ENCODE results near the gene ARID3A. TPM values are rescaled to one million over a fixed set of nuclear protein-coding genes. Genes with fewer than 3 reads are reported as not detected.
A peak's percentile ranks its signal among the peaks of the same experiment; 100 is the strongest.

ARID3A gene
- total and polyA plus RNA-seq, 2 of the 13 experiments (the other 11 are each of a cell fraction or from before 2014, with no cell fraction given): 71.3 to 77.9 TPM

DNA sequence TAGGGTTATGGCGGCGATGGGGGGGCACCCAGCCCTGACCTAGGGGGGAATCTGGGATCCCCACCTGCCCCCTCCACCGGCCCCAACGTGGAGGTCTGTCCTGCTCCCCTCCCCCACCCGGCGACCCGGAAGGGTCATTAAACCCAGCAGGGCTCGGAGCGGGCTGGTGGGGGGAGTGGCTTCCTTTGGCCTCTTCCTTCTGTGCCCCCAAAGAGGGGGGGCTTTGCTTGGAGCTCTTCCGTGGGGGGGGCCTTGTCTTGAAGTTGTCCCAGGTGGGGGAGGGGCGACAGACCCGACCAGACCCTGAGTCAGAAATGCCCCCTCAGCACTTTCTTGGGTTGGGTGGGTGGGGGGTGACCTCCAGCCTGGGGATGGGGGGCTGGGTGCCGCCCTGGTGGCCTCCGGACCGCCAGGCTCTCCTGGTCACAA, 1.5 kb downstream of the ARID3A start (continued):
- TF ChIP-seq, protein P1, sequence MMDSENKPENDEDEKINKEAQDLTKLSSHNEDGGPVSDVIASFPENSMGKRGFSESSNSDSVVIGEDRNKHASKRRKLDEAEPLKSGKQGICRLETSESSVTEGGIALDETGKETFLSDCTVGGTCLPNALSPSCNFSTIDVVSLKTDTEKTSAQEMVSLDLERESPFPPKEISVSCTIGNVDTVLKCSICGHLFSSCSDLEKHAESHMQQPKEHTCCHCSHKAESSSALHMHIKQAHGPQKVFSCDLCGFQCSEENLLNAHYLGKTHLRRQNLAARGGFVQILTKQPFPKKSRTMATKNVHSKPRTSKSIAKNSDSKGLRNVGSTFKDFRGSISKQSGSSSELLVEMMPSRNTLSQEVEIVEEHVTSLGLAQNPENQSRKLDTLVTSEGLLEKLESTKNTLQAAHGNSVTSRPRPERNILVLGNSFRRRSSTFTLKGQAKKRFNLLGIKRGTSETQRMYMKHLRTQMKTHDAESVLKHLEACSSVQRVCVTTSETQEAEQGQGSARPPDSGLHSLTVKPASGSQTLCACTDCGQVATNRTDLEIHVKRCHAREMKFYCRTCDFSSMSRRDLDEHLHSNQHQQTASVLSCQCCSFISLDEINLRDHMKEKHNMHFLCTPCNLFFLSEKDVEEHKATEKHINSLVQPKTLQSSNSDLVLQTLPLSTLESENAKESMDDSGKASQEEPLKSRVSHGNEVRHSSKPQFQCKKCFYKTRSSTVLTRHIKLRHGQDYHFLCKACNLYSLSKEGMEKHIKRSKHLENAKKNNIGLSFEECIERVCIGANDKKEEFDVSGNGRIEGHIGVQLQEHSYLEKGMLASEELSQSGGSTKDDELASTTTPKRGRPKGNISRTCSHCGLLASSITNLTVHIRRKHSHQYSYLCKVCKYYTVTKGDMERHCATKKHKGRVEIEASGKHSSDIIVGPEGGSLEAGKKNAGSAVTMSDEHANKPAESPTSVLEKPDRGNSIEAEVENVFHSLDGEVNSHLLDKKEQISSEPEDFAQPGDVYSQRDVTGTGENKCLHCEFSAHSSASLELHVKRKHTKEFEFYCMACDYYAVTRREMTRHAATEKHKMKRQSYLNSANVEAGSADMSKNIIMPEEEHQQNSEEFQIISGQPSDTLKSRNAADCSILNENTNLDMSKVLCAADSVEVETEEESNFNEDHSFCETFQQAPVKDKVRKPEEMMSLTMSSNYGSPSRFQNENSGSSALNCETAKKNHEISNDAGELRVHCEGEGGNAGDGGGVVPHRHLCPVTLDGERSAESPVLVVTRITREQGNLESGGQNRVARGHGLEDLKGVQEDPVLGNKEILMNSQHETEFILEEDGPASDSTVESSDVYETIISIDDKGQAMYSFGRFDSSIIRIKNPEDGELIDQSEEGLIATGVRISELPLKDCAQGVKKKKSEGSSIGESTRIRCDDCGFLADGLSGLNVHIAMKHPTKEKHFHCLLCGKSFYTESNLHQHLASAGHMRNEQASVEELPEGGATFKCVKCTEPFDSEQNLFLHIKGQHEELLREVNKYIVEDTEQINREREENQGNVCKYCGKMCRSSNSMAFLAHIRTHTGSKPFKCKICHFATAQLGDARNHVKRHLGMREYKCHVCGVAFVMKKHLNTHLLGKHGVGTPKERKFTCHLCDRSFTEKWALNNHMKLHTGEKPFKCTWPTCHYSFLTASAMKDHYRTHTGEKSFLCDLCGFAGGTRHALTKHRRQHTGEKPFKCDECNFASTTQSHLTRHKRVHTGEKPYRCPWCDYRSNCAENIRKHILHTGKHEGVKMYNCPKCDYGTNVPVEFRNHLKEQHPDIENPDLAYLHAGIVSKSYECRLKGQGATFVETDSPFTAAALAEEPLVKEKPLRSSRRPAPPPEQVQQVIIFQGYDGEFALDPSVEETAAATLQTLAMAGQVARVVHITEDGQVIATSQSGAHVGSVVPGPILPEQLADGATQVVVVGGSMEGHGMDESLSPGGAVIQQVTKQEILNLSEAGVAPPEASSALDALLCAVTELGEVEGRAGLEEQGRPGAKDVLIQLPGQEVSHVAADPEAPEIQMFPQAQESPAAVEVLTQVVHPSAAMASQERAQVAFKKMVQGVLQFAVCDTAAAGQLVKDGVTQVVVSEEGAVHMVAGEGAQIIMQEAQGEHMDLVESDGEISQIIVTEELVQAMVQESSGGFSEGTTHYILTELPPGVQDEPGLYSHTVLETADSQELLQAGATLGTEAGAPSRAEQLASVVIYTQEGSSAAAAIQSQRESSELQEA (CRISPR knock-in tag; IDR thresholded peaks at IDR 0.05; ENCODE audit: not compliant biosample characterization): no peak
- TF ChIP-seq FOSL1 (CRISPR knock-in tag; IDR thresholded peaks at IDR 0.05; ENCODE audit: borderline replicate concordance): no peak
- no peak for TF ChIP-seq CAMTA2 (CRISPR knock-in tag; IDR thresholded peaks at IDR 0.05; ENCODE audit: borderline replicate concordance)
- TF ChIP-seq ZIK1 (CRISPR knock-in tag; IDR thresholded peaks at IDR 0.05; ENCODE audit: borderline replicate concordance, low read depth): no peak
- no peak for TF ChIP-seq NR1H2 (CRISPR knock-in tag; IDR thresholded peaks at IDR 0.05; ENCODE audit: borderline replicate concordance, low read depth)
- no peak for TF ChIP-seq MEIS1 (CRISPR knock-in tag; IDR thresholded peaks at IDR 0.05; ENCODE audit: borderline replicate concordance)
- TF ChIP-seq RBM39 (IDR thresholded peaks at IDR 0.05; ENCODE audit: low read depth, low read length, poor library complexity, severe bottlenecking): no peak
- TF ChIP-seq, protein P2, sequence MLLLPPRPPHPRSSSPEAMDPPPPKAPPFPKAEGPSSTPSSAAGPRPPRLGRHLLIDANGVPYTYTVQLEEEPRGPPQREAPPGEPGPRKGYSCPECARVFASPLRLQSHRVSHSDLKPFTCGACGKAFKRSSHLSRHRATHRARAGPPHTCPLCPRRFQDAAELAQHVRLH (CRISPR knock-in tag; IDR thresholded peaks at IDR 0.05; ENCODE audit: borderline replicate concordance, low read depth): no peak
- TF ChIP-seq, protein P3, sequence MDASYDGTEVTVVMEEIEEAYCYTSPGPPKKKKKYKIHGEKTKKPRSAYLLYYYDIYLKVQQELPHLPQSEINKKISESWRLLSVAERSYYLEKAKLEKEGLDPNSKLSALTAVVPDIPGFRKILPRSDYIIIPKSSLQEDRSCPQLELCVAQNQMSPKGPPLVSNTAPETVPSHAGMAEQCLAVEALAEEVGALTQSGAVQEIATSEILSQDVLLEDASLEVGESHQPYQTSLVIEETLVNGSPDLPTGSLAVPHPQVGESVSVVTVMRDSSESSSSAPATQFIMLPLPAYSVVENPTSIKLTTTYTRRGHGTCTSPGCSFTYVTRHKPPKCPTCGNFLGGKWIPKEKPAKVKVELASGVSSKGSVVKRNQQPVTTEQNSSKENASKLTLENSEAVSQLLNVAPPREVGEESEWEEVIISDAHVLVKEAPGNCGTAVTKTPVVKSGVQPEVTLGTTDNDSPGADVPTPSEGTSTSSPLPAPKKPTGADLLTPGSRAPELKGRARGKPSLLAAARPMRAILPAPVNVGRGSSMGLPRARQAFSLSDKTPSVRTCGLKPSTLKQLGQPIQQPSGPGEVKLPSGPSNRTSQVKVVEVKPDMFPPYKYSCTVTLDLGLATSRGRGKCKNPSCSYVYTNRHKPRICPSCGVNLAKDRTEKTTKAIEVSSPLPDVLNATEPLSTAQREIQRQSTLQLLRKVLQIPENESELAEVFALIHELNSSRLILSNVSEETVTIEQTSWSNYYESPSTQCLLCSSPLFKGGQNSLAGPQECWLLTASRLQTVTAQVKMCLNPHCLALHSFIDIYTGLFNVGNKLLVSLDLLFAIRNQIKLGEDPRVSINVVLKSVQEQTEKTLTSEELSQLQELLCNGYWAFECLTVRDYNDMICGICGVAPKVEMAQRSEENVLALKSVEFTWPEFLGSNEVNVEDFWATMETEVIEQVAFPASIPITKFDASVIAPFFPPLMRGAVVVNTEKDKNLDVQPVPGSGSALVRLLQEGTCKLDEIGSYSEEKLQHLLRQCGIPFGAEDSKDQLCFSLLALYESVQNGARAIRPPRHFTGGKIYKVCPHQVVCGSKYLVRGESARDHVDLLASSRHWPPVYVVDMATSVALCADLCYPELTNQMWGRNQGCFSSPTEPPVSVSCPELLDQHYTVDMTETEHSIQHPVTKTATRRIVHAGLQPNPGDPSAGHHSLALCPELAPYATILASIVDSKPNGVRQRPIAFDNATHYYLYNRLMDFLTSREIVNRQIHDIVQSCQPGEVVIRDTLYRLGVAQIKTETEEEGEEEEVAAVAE (CRISPR knock-in tag; IDR thresholded peaks at IDR 0.05; ENCODE audit: borderline replicate concordance): no peak
- no peak for TF ChIP-seq NPAS2 (CRISPR knock-in tag; IDR thresholded peaks at IDR 0.05; ENCODE audit: borderline replicate concordance)
- TF ChIP-seq SRSF1 (optimal IDR thresholded peaks at IDR 0.05; ENCODE audit: low read depth, low read length): peak; percentile 59
- TF ChIP-seq, protein P4, sequence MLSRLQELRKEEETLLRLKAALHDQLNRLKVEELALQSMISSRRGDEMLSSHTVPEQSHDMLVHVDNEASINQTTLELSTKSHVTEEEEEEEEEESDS (CRISPR knock-in tag; IDR thresholded peaks at IDR 0.05; ENCODE audit: borderline replicate concordance): no peak
- TF ChIP-seq SNRNP70 (IDR thresholded peaks at IDR 0.05; ENCODE audit: low read depth, low read length): no peak
- TF ChIP-seq ZSCAN30 (CRISPR knock-in tag; IDR thresholded peaks at IDR 0.05): no peak

Measured in HepG2 (cell line).